Measurements from ENCODE around the gene MMD.

- TF ChIP-seq CTCF (IDR thresholded peaks at IDR 0.05; ENCODE audit: insufficient read depth, low read length, poor library complexity, severe bottlenecking) = no peak
- TF ChIP-seq EZH2phosphoT487 (conservative IDR thresholded peaks at IDR 0.05; ENCODE audit: low read length) = no peak
Measured at GRCh38 chr17:55420776-55421178, 858 bp downstream of the MMD start.

Measured in SU-DHL-6 (cell line).